ENCODE measurements around the gene ZDHHC5. TPM values are rescaled to one million over a fixed set of nuclear protein-coding genes. Genes with fewer than 3 reads are reported as not detected.

ZDHHC5 gene
- total RNA-seq, 1 donor from 2014 or later, result 89.8 TPM

DNA sequence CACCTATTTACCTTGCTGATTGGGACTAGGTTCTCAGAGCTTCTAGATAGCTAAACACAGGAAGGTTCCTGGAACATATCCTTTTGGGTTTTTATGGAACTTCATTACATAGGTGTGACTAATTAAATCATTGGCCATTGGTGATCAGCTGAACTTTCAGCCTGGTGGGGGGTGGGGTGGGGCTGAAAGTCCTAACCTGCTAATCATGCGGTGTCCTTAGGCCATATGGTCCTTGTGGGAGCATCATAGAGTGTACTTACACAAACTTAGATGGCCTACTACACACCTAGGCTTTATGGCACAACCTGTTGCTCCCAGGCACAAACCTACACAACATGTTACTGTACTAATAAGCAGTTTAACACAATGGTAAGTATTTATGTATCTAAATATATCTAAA is 64.7 kb downstream of the ZDHHC5 start:
- no peaks in the 10 kb centered on the region for H3K27me3 Mint-ChIP-seq (ENCODE audit: low read depth, unreplicated experiment)
- no peak for TF ChIP-seq EZH2 (IDR thresholded peaks at IDR 0.05; ENCODE audit: insufficient read depth, low read length)
- TF ChIP-seq, protein P1, sequence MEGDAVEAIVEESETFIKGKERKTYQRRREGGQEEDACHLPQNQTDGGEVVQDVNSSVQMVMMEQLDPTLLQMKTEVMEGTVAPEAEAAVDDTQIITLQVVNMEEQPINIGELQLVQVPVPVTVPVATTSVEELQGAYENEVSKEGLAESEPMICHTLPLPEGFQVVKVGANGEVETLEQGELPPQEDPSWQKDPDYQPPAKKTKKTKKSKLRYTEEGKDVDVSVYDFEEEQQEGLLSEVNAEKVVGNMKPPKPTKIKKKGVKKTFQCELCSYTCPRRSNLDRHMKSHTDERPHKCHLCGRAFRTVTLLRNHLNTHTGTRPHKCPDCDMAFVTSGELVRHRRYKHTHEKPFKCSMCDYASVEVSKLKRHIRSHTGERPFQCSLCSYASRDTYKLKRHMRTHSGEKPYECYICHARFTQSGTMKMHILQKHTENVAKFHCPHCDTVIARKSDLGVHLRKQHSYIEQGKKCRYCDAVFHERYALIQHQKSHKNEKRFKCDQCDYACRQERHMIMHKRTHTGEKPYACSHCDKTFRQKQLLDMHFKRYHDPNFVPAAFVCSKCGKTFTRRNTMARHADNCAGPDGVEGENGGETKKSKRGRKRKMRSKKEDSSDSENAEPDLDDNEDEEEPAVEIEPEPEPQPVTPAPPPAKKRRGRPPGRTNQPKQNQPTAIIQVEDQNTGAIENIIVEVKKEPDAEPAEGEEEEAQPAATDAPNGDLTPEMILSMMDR (IDR thresholded peaks at IDR 0.05; ENCODE audit: insufficient read depth, low read depth, low read length), result no peak
- no peaks in the 10 kb centered on the region for H3K9me3 ChIP-seq (ENCODE audit: insufficient read depth, low read depth, low read length)
- no peak overlapping the region for H3K9ac ChIP-seq (ENCODE audit: low read length)
- peaks cover under 1% of the 10 kb centered on the region for H3K36me3 Mint-ChIP-seq (ENCODE audit: low read depth, unreplicated experiment)
- no peak overlapping the region for H3K27ac ChIP-seq (ENCODE audit: low read depth, low read length)
- DNase-seq (ENCODE audit: low read depth) (no peak), FAIRE-seq (no peak)
- H3K4me3 Mint-ChIP-seq (ENCODE audit: unreplicated experiment), result no peak overlapping the region
- H3K4me2 ChIP-seq (ENCODE audit: low read length), result no peak overlapping the region
- peaks cover 5% of the 10 kb centered on the region for H3K36me3 ChIP-seq (ENCODE audit: insufficient read depth, low read length)
- peaks cover 5% of the 10 kb centered on the region for H3K4me1 Mint-ChIP-seq (ENCODE audit: low read depth, unreplicated experiment)
- H2AFZ ChIP-seq (ENCODE audit: low read depth, low read length), result no peak overlapping the region
- H3K4me3 ChIP-seq (ENCODE audit: insufficient read depth, low read depth, low read length), result no peak overlapping the region
- no peaks in the 10 kb centered on the region for H3K27me3 ChIP-seq (ENCODE audit: insufficient read depth, low read length)
- no peak overlapping the region for H3K27ac Mint-ChIP-seq (ENCODE audit: unreplicated experiment)
- no peaks in the 10 kb centered on the region for H3K4me1 ChIP-seq (ENCODE audit: insufficient read depth, low read length)
- H3K9me3 Mint-ChIP-seq (ENCODE audit: unreplicated experiment), result no peaks in the 10 kb centered on the region
- peaks cover 35% of the 10 kb centered on the region for H4K20me1 ChIP-seq (ENCODE audit: insufficient read depth, low read length)
- peaks cover 77% of the 10 kb centered on the region for H3K79me2 ChIP-seq (ENCODE audit: insufficient read depth, low read length)

GRCh38 chr11:57735619-57736298 is 67.8 kb downstream of the ZDHHC5 start:
- peaks cover 25% of the 10 kb centered on the region for H4K20me1 ChIP-seq (ENCODE audit: insufficient read depth, low read length)
- FAIRE-seq (no peak), DNase-seq (ENCODE audit: low read depth) (no peak)
- H3K79me2 ChIP-seq (ENCODE audit: insufficient read depth, low read length), result peaks cover 54% of the 10 kb centered on the region
- Mint-ChIP-seq H3K36me3 (ENCODE audit: low read depth, unreplicated experiment) (peaks cover 2% of the 10 kb centered on the region), H3K9me3 (ENCODE audit: unreplicated experiment) (no peaks in the 10 kb centered on the region), H3K27me3 (ENCODE audit: low read depth, unreplicated experiment) (no peaks in the 10 kb centered on the region), H3K4me3 (ENCODE audit: unreplicated experiment) (no peak overlapping the region), H3K27ac (ENCODE audit: unreplicated experiment) (no peak overlapping the region), H3K4me1 (ENCODE audit: low read depth, unreplicated experiment) (peaks cover 5% of the 10 kb centered on the region)
- H3K9ac ChIP-seq (ENCODE audit: low read length), result no peak overlapping the region
- H3K9me3 ChIP-seq (ENCODE audit: insufficient read depth, low read depth, low read length), result no peaks in the 10 kb centered on the region
- H3K27me3 ChIP-seq (ENCODE audit: insufficient read depth, low read length), result no peaks in the 10 kb centered on the region
- TF ChIP-seq, protein P1 (IDR thresholded peaks at IDR 0.05; ENCODE audit: insufficient read depth, low read depth, low read length), result no peak
- no peak for TF ChIP-seq EZH2 (IDR thresholded peaks at IDR 0.05; ENCODE audit: insufficient read depth, low read length)
- no peak overlapping the region for H3K4me3 ChIP-seq (ENCODE audit: insufficient read depth, low read depth, low read length)
- peaks cover 21% of the 10 kb centered on the region for H3K36me3 ChIP-seq (ENCODE audit: insufficient read depth, low read length)
- H3K27ac ChIP-seq (ENCODE audit: low read depth, low read length), result no peak overlapping the region
- H2AFZ ChIP-seq (ENCODE audit: low read depth, low read length), result no peak overlapping the region
- no peak overlapping the region for H3K4me2 ChIP-seq (ENCODE audit: low read length)
- no peaks in the 10 kb centered on the region for H3K4me1 ChIP-seq (ENCODE audit: insufficient read depth, low read length)

All from astrocyte (in vitro differentiated cells and primary cell).